Neural progenitor cell (in vitro differentiated cells): Measurements from ENCODE around the gene ABCA8. TPM values are rescaled to one million over a fixed set of nuclear protein-coding genes. Genes with fewer than 3 reads are reported as not detected.

Experiments
- DNase-seq: peaks from one replicate; pipeline ENCODE4 v3.0.0-alpha.2; 2016; ENCODE audit warnings: low spot score
- H2AFZ ChIP-seq: fragments of 200-600 bp; sonication (generic); replicated peaks from 2 replicates; pipeline ENCODE4 v1.6.1; 2016; ENCODE audit warnings: antibody characterized with exemption
- H3F3A ChIP-seq: fragments of 200-600 bp; sonication (generic); 2 replicates; pipeline ENCODE4 v1.6.1; 2016; ENCODE audit warnings: antibody characterized with exemption, low read depth
- H3K27ac ChIP-seq: fragments of 200-600 bp; sonication (generic); 2 replicates; pipeline ENCODE4 v1.5.1; 2016; ENCODE audit warnings: mild to moderate bottlenecking
- H3K27me3 ChIP-seq: fragments of 200-600 bp; sonication (generic); 2 replicates; pipeline ENCODE4 v1.6.1; 2016; ENCODE audit warnings: mild to moderate bottlenecking, moderate library complexity
- H3K36me3 ChIP-seq: fragments of 200-600 bp; sonication (generic); 2 replicates; pipeline ENCODE4 v1.5.1; 2016
- H3K4me1 ChIP-seq: fragments of 200-600 bp; sonication (generic); 2 replicates; pipeline ENCODE4 v1.6.1; 2016; ENCODE audit warnings: mixed run types
- H3K4me2 ChIP-seq: fragments of 200-600 bp; sonication (generic); 2 replicates; pipeline ENCODE4 v1.6.1; 2016
- H3K4me3 ChIP-seq: fragments of 200-600 bp; sonication (generic); 2 replicates; pipeline ENCODE4 v1.5.1; 2016
- H3K79me2 ChIP-seq: fragments of 200-600 bp; sonication (generic); 2 replicates; pipeline ENCODE4 v1.6.1; 2016; ENCODE audit warnings: low read depth
- H3K9ac ChIP-seq: fragments of 200-600 bp; sonication (generic); 2 replicates; pipeline ENCODE4 v1.6.1; 2016
- H3K9me3 ChIP-seq: fragments of 200-600 bp; sonication (generic); 2 replicates; pipeline ENCODE4 v1.5.1; 2016; ENCODE audit warnings: low read depth
- H4K20me1 ChIP-seq: fragments of 200-600 bp; sonication (generic); 2 replicates; pipeline ENCODE4 v1.6.1; 2016; ENCODE audit warnings: low read depth
- H3K27ac Mint-ChIP-seq: 3 replicates; pipeline ENCODE4 v1.8.0; 2021; ENCODE audit warnings: mixed read lengths
- H3K27me3 Mint-ChIP-seq: 2 replicates; pipeline ENCODE4 v1.8.0; 2022; ENCODE audit warnings: low read depth, mild to moderate bottlenecking, inconsistent platforms, moderate library complexity, mixed read lengths; ENCODE audit not compliant: insufficient read depth
- H3K36me3 Mint-ChIP-seq: 3 replicates; pipeline ENCODE4 v1.8.0; 2021; ENCODE audit warnings: mixed read lengths
- H3K4me1 Mint-ChIP-seq: 3 replicates; pipeline ENCODE4 v1.8.0; 2021; ENCODE audit warnings: mixed read lengths
- H3K4me3 Mint-ChIP-seq: 3 replicates; pipeline ENCODE4 v1.8.0; 2021; ENCODE audit warnings: mild to moderate bottlenecking, moderate library complexity, mixed read lengths
- H3K9me3 Mint-ChIP-seq: 3 replicates; pipeline ENCODE4 v1.8.0; 2020; ENCODE audit warnings: mixed read lengths
- CTCF ChIP-seq: fragments of 200-600 bp; sonication (generic); IDR thresholded peaks from 2 replicates; pipeline ENCODE4 v1.5.1; 2017; ENCODE audit warnings: antibody characterized with exemption, mild to moderate bottlenecking
- EZH2 ChIP-seq: fragments of 200-600 bp; sonication (generic); IDR thresholded peaks from 2 replicates; pipeline ENCODE4 v1.6.1; 2017; ENCODE audit warnings: antibody characterized with exemption, mild to moderate bottlenecking, moderate library complexity
- EZH2phosphoT487 ChIP-seq: fragments of 200-600 bp; sonication (generic); IDR thresholded peaks from 2 replicates; pipeline ENCODE4 v1.6.1; 2017; ENCODE audit warnings: antibody characterized with exemption
- total RNA-seq: library from RNA; depleted of rRNA; stranded (reverse); fragments of >200 nt; gene quantifications from 2 replicates; pipeline ENCODE4 v1.2.3, GENCODE V29; 2015; ENCODE audit warnings: low replicate concordance

Gene ABCA8
- total RNA-seq, 1 donor from 2014 or later = not detected

- no peaks in the 10 kb centered on the region for H3K9me3 ChIP-seq
- Mint-ChIP-seq H3K4me1 (no peaks in the 10 kb centered on the region), H3K27me3 (no peaks in the 10 kb centered on the region), H3K4me3 (no peak overlapping the region), H3K36me3 (peaks cover 3% of the 10 kb centered on the region), H3K9me3 (no peaks in the 10 kb centered on the region), H3K27ac (no peak overlapping the region)
- H3F3A ChIP-seq = no peaks in the 10 kb centered on the region
- no peaks in the 10 kb centered on the region for H3K36me3 ChIP-seq
- no peak overlapping the region for H3K4me2 ChIP-seq
- no peak overlapping the region for H3K4me3 ChIP-seq
- no peak overlapping the region for H3K27ac ChIP-seq
- H3K4me1 ChIP-seq = no peaks in the 10 kb centered on the region
- DNase-seq = peak; percentile 50
- H2AFZ ChIP-seq = no peak overlapping the region
- TF ChIP-seq CTCF (peak; percentile 77), EZH2phosphoT487 (no peak)
- no peaks in the 10 kb centered on the region for H3K27me3 ChIP-seq
- no peaks in the 10 kb centered on the region for H4K20me1 ChIP-seq
- H3K79me2 ChIP-seq = no peaks in the 10 kb centered on the region
- H3K9ac ChIP-seq = no peak overlapping the region
Measured at GRCh38 chr17:68972119-68972704, 17.0 kb upstream of the ABCA8 start.

- Mint-ChIP-seq H3K9me3 (no peaks in the 10 kb centered on the region), H3K27me3 (no peaks in the 10 kb centered on the region), H3K4me1 (no peaks in the 10 kb centered on the region), H3K4me3 (no peak overlapping the region), H3K36me3 (no peaks in the 10 kb centered on the region), H3K27ac (no peak overlapping the region)
- Histone ChIP-seq H3K9ac (no peak overlapping the region), H3K27ac (no peak overlapping the region), H3K27me3 (no peaks in the 10 kb centered on the region), H3K36me3 (no peaks in the 10 kb centered on the region), H3K4me1 (no peaks in the 10 kb centered on the region), H3F3A (no peaks in the 10 kb centered on the region), H3K9me3 (no peaks in the 10 kb centered on the region), H3K79me2 (no peaks in the 10 kb centered on the region), H3K4me2 (no peak overlapping the region), H2AFZ (peak overlapping the region; percentile 50), H3K4me3 (no peak overlapping the region), H4K20me1 (no peaks in the 10 kb centered on the region)
- TF ChIP-seq EZH2 (no peak), EZH2phosphoT487 (no peak), CTCF (no peak)
- DNase-seq = no peak
Measured at GRCh38 chr17:68969101-68969500, 13.9 kb upstream of the ABCA8 start.

- peaks cover 2% of the 10 kb centered on the region for H3K27me3 Mint-ChIP-seq
- Histone ChIP-seq H3K9me3 (no peaks in the 10 kb centered on the region), H3K27ac (no peak overlapping the region), H3K4me3 (no peak overlapping the region), H4K20me1 (no peaks in the 10 kb centered on the region), H3K4me2 (no peak overlapping the region), H2AFZ (no peak overlapping the region), H3F3A (no peaks in the 10 kb centered on the region), H3K4me1 (no peaks in the 10 kb centered on the region), H3K79me2 (no peaks in the 10 kb centered on the region), H3K36me3 (no peaks in the 10 kb centered on the region), H3K9ac (no peak overlapping the region), H3K27me3 (no peaks in the 10 kb centered on the region)
- DNase-seq = no peak
- H3K9me3 Mint-ChIP-seq = peaks cover 2% of the 10 kb centered on the region
- H3K27ac Mint-ChIP-seq = no peak overlapping the region
- no peaks in the 10 kb centered on the region for H3K36me3 Mint-ChIP-seq
- no peak for TF ChIP-seq EZH2
- no peak for TF ChIP-seq CTCF
- no peak for TF ChIP-seq EZH2phosphoT487
- H3K4me1 Mint-ChIP-seq = no peaks in the 10 kb centered on the region
- no peak overlapping the region for H3K4me3 Mint-ChIP-seq
Measured at GRCh38 chr17:68963958-68964357, 8.8 kb upstream of the ABCA8 start.
